Activated T-cell treated with anti-CD3 and anti-CD28 coated beads, Interleukin-2, amount 50 U/mL, for 4 hours (primary cell): ENCODE data around the gene CCDC54. TPM values are rescaled to one million over a fixed set of nuclear protein-coding genes. Genes with fewer than 3 reads are reported as not detected.
"Not testable (repeated sequence)": the region's sequence is repeated elsewhere in the genome, so short reads cannot be mapped to it uniquely, and the experiment has no call there.

Experiments
- ATAC-seq, 2 donors: fragments of 200-7000 bp; cut with Tn5 transposase; one replicate each; pipeline ENCODE4 v1.10.0; 2021
- DNase-seq: peaks from one replicate; pipeline ENCODE4 v3.0.0-alpha.2; 2020
- H3K27me3 Mint-ChIP-seq: one replicate; pipeline ENCODE4 v1.8.0; 2021; ENCODE audit warnings: low read depth, mixed read lengths
- H3K36me3 Mint-ChIP-seq: one replicate; pipeline ENCODE4 v1.8.0; 2022; ENCODE audit warnings: mixed read lengths; ENCODE audit not compliant: insufficient read depth
- H3K4me1 Mint-ChIP-seq: one replicate; pipeline ENCODE4 v1.8.0; 2021; ENCODE audit warnings: low read depth, mixed read lengths
- H3K4me3 Mint-ChIP-seq: one replicate; pipeline ENCODE4 v1.8.0; 2021; ENCODE audit warnings: mild to moderate bottlenecking, moderate library complexity, mixed read lengths
- H3K9me3 Mint-ChIP-seq: one replicate; pipeline ENCODE4 v1.8.0; 2021; ENCODE audit warnings: mixed read lengths
- total RNA-seq, 3 donors: library from RNA; stranded (reverse); gene quantifications; one replicate each; pipeline ENCODE4 v1.2.1, GENCODE V29; 2021

The CCDC54 gene
- total RNA-seq: not detected

DNA sequence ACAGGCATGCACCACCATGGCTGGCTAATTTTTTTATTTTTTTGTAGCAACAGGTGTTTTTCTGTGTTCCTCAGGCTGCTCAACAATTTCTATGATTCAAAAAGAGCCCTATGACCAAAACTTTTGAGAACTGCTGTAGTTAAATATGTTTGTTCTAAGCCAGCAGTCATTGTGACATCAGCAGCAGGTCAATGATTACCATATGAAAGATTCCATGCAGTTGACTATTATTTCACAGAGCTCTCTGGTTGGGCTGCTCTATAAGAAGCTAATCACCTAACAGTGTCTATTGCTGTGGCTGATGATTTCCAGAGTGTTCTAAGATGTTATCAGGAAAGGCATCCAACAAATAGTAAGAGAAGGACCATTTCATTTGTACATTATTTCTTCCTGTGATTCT lies at the start of gene CCDC54:
Gene CCDC54, plus strand, starts transcription at position 289 of the 400 bp plus-strand sequence. CDS start 149 bp downstream, outside the sequence.
- H3K27me3 Mint-ChIP-seq: peaks cover 12% of the 10 kb centered on the region
- H3K4me1 Mint-ChIP-seq: no peaks in the 10 kb centered on the region
- no peaks in the 10 kb centered on the region for H3K36me3 Mint-ChIP-seq
- H3K4me3 Mint-ChIP-seq: no peak within 1 kb of the TSS
- DNase-seq (no peak), ATAC-seq (no peak)
- no peaks in the 10 kb centered on the region for H3K9me3 Mint-ChIP-seq

GRCh38 chr3:107328069-107328468 lies 49.2 kb upstream of the CCDC54 start:
- Mint-ChIP-seq H3K36me3 (no peaks in the 10 kb centered on the region), H3K9me3 (no peaks in the 10 kb centered on the region), H3K4me3 (no peak overlapping the region), H3K27me3 (no peaks in the 10 kb centered on the region), H3K4me1 (no peaks in the 10 kb centered on the region)
- no peak for ATAC-seq
- no peak for DNase-seq

GRCh38 chr3:107329088-107329487 lies 48.2 kb upstream of the CCDC54 start:
- H3K4me1 Mint-ChIP-seq: no peaks in the 10 kb centered on the region
- H3K27me3 Mint-ChIP-seq: no peaks in the 10 kb centered on the region
- H3K36me3 Mint-ChIP-seq: no peaks in the 10 kb centered on the region
- no peak overlapping the region for H3K4me3 Mint-ChIP-seq
- H3K9me3 Mint-ChIP-seq: no peaks in the 10 kb centered on the region
- DNase-seq: no peak
- no peak for ATAC-seq

DNA sequence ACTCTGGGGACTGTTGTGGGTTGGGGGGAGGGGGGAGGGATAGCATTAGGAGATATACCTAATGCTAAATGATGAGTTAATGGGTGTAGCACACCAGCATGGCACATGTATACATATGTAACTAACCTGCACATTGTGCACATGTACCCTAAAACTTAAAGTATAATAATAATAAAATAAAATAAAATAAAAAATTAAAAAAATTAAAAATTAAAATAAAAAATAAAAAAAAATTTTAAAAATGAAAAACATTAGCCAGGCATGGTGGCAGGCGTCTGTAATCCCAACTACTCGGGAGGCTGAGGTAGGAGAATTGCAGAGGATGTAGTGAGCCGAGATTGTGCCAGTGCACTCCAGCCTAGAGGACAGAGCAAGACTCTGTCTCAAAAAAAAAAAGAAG lies 37.5 kb upstream of the CCDC54 start:
- DNase-seq, H3K4me3 Mint-ChIP-seq, H3K27me3 Mint-ChIP-seq, H3K4me1 Mint-ChIP-seq, H3K9me3 Mint-ChIP-seq, ATAC-seq, H3K36me3 Mint-ChIP-seq: not testable (repeated sequence)

DNA sequence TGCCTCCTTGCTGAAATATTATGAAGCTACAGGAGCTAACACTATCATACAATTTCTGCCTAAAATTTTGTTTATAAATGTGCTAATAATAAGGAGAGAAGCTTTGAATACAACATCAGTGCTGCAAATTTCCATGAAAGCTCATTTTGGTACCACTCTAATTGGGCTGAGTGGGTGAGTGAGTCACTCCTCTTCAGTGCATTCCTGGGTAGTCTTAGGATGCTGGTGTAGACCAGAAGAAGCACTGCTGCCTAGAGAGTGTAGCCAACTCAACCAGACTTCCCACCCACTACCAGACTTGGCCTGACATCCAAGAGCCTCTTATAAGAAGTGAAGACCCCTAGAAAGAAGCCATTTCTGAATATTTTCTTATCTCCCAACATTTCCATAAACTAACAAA lies 32.5 kb upstream of the CCDC54 start:
- H3K4me1 Mint-ChIP-seq: peaks cover 4% of the 10 kb centered on the region
- ATAC-seq (no peak), DNase-seq (no peak)
- H3K9me3 Mint-ChIP-seq: no peaks in the 10 kb centered on the region
- no peaks in the 10 kb centered on the region for H3K36me3 Mint-ChIP-seq
- no peaks in the 10 kb centered on the region for H3K27me3 Mint-ChIP-seq
- H3K4me3 Mint-ChIP-seq: no peak overlapping the region

DNA sequence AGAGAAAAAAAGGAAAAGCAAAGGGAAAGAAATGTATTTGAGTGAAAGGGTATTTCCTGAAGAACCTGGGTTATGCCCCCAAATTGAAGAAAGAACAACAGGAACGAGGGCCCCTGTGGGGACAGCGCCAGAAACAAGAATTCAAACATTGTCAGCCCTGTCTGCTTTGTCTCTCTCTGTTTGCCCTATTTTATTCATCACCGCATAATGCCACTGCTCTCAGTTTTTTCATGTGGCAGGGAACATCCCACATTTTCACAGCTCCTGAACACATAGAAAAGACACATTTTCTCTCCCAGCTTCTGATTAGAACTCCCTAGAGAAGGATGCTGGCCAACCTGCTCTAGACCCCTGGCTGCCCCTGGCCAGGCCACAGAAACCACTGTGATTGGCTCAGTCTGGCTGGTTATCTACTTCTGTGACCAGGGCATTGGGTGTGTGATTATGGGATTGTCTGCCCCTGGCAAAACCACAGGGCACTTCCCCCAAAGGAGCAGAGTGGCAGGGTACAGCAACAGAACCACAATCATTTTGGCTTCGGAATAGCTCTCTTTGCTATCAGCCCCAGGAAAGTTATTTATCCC lies 31.3 kb upstream of the CCDC54 start:
- no peak overlapping the region for H3K4me3 Mint-ChIP-seq
- H3K36me3 Mint-ChIP-seq: no peaks in the 10 kb centered on the region
- peaks cover 4% of the 10 kb centered on the region for H3K4me1 Mint-ChIP-seq
- no peak for ATAC-seq
- no peaks in the 10 kb centered on the region for H3K27me3 Mint-ChIP-seq
- no peak for DNase-seq
- H3K9me3 Mint-ChIP-seq: no peaks in the 10 kb centered on the region

DNA sequence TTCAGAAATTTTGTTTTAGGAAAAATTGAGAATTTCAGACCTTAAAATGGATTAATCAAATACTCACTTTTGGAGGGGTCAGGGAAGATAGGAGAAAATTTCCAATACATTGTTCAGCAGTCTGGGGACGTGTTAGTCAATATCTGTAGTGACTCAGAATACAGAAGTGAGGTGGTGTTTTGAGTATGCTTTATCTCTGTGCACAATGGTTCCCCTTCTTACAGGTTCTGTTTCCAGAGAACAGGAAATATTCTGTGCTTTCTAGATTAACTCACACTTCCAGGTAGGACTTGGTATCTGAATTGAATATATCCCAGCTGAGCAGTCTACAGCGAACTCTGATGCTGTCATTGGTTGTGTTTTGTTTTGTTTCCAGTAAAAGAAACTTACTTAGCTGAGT lies 30.7 kb upstream of the CCDC54 start:
- Mint-ChIP-seq H3K9me3 (no peaks in the 10 kb centered on the region), H3K36me3 (no peaks in the 10 kb centered on the region), H3K4me1 (peaks cover 4% of the 10 kb centered on the region), H3K27me3 (no peaks in the 10 kb centered on the region), H3K4me3 (no peak overlapping the region)
- no peak for DNase-seq
- peak in 1 of 2 donors; percentile 32 for ATAC-seq

DNA sequence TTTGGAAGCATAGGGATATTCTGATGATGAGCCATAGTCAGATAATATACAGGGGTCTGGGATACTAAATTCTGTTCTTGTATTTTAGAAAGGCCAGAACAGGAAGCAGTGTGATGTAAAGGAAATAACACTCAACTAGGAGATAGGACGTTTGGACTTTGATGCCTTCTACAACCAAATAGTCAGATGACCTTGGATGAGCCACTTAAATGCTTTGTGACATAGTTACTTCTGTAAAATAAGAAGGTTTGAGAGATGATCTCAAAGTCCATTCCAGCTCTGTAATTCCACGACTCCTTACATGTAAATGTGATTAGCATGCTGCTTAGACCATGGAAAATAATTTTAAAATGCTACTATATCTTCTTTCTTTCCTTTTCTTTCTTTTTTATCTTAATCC lies 29.5 kb upstream of the CCDC54 start:
- no peak for ATAC-seq
- no peak for DNase-seq
- H3K27me3 Mint-ChIP-seq: no peaks in the 10 kb centered on the region
- H3K4me1 Mint-ChIP-seq: peaks cover 4% of the 10 kb centered on the region
- no peaks in the 10 kb centered on the region for H3K9me3 Mint-ChIP-seq
- no peak overlapping the region for H3K4me3 Mint-ChIP-seq
- no peaks in the 10 kb centered on the region for H3K36me3 Mint-ChIP-seq

DNA sequence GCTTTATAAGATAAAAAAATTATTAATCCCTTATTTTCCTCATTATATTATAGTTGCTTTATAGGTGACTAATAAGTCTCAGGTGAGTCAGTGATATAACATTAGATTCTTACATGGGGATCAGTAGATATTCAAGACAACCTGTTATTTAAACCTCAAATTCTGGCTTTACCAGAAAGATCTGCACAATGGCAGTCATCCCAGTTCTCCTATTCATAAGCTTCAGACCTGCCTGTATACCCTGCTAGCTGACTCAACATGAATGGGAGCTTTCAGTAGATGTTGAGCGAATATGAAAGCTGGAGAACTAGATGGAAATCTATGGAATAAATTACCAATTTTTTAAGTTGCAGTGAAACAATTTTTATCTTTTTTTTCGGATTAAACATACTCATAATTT lies 20.5 kb upstream of the CCDC54 start:
- H3K36me3 Mint-ChIP-seq: no peaks in the 10 kb centered on the region
- H3K9me3 Mint-ChIP-seq: no peaks in the 10 kb centered on the region
- no peak overlapping the region for H3K4me3 Mint-ChIP-seq
- DNase-seq (no peak), ATAC-seq (no peak)
- H3K4me1 Mint-ChIP-seq: no peaks in the 10 kb centered on the region
- H3K27me3 Mint-ChIP-seq: no peaks in the 10 kb centered on the region

DNA sequence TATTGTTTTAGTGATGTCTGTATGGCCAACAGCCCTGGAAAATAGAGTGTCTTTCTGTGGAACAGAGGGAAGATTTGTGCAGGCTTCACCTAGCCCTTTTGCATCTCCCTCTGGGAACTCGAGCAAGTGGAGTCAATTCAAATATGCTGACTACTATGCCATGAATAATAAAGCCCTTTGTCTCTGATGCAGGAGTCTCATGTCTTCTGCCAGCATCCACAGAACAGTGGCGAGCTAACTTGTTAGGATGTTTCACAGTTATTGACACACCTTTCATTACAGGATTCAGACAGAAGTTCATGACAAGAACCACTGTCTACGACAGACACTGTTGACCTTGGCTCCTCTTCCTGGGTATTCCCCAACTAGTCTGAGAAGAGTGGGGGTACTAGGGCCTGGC lies 15.6 kb upstream of the CCDC54 start:
- H3K4me3 Mint-ChIP-seq: no peak overlapping the region
- no peaks in the 10 kb centered on the region for H3K4me1 Mint-ChIP-seq
- ATAC-seq (no peak), DNase-seq (no peak)
- no peaks in the 10 kb centered on the region for H3K9me3 Mint-ChIP-seq
- H3K27me3 Mint-ChIP-seq: peaks cover under 1% of the 10 kb centered on the region
- no peaks in the 10 kb centered on the region for H3K36me3 Mint-ChIP-seq

DNA sequence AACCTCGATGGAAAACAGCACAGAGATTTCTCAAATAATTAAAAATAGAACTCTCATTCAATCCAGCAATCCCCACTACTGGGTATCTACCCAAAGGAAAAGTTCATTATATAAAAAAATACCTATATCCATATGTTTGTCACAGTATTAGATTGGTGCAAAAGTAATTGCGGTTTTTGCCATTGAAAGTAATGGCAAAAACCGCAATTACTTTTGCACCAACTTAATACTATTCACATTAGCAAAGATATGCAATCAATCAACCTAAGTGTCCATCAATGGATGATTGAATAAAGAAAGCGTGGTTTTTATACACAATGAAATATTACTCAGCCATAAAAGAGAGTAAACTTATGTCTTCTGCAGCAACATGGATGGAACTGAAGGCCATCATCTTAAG lies 12.2 kb upstream of the CCDC54 start:
- no peak overlapping the region for H3K4me3 Mint-ChIP-seq
- H3K27me3 Mint-ChIP-seq: peaks cover 7% of the 10 kb centered on the region
- peaks cover 1% of the 10 kb centered on the region for H3K4me1 Mint-ChIP-seq
- H3K36me3 Mint-ChIP-seq: no peaks in the 10 kb centered on the region
- DNase-seq: no peak
- no peaks in the 10 kb centered on the region for H3K9me3 Mint-ChIP-seq
- no peak for ATAC-seq

GRCh38 chr3:107366766-107367165 lies 10.5 kb upstream of the CCDC54 start:
- no peak for ATAC-seq
- no peaks in the 10 kb centered on the region for H3K9me3 Mint-ChIP-seq
- no peaks in the 10 kb centered on the region for H3K36me3 Mint-ChIP-seq
- H3K4me3 Mint-ChIP-seq: no peak overlapping the region
- no peak for DNase-seq
- peaks cover 1% of the 10 kb centered on the region for H3K4me1 Mint-ChIP-seq
- peaks cover 7% of the 10 kb centered on the region for H3K27me3 Mint-ChIP-seq

DNA sequence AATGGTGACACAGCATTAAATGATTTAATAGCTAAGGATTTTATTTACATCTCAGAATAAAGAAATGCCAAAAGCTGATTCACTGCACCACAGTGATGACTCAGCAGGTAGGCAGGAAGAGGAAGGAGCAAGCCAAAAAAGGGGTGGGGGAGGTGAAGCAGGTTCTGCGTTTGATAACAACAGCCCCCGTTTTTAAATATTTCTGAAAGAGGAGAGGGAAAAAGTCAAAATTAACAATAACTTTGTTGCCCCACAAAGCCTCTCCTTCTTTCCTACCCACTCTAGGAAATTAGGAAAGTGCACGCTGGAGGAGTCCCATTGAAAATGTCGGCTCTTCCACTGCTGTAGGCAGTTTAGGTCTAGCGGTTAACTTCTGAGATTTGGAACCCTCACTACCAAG lies 9.9 kb upstream of the CCDC54 start:
- Mint-ChIP-seq H3K4me3 (no peak overlapping the region), H3K27me3 (peaks cover 7% of the 10 kb centered on the region), H3K36me3 (no peaks in the 10 kb centered on the region), H3K9me3 (no peaks in the 10 kb centered on the region), H3K4me1 (peaks cover 1% of the 10 kb centered on the region)
- ATAC-seq: no peak
- DNase-seq: no peak

GRCh38 chr3:107368654-107369398 lies 8.4 kb upstream of the CCDC54 start:
- DNase-seq (no peak), ATAC-seq (no peak)
- Mint-ChIP-seq H3K4me3 (no peak overlapping the region), H3K9me3 (no peaks in the 10 kb centered on the region), H3K4me1 (peaks cover 1% of the 10 kb centered on the region), H3K36me3 (no peaks in the 10 kb centered on the region), H3K27me3 (peaks cover 11% of the 10 kb centered on the region)

DNA sequence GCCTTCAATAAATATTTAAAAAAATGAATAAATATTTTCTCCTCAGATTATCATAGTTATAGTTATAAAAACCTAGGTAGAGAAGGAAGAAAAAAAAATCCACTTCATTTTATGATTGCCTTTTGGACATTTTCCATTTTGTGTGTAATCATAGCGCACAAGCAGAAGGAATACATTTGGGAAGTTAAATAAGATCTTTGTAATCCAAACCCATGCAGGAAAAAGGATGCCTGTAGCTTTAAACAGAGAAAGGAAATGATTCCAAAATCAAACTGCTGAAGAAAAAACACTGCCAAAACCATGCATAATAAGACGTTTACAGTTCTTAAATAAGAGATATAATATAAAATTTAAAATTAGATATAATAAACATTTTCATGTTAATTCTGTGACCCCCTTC lies 7.4 kb upstream of the CCDC54 start:
- ATAC-seq (no peak), DNase-seq (no peak)
- H3K9me3 Mint-ChIP-seq: no peaks in the 10 kb centered on the region
- H3K4me3 Mint-ChIP-seq: no peak overlapping the region
- peaks cover 11% of the 10 kb centered on the region for H3K27me3 Mint-ChIP-seq
- H3K36me3 Mint-ChIP-seq: no peaks in the 10 kb centered on the region
- H3K4me1 Mint-ChIP-seq: peaks cover 1% of the 10 kb centered on the region
